A673 (cell line): ENCODE measurements around the gene CIBAR2.
"Not testable (repeated sequence)": the region's sequence is repeated elsewhere in the genome, so short reads cannot be mapped to it uniquely, and the experiment has no call there.

Experiments used
- EZH2 ChIP-seq: fragments of 200-600 bp; sonication (generic); IDR thresholded peaks from 2 replicates; pipeline ENCODE4 v1.6.1; 2017; ENCODE audit warnings: borderline replicate concordance, low read depth, mild to moderate bottlenecking, mixed read lengths, antibody characterized with exemption, low read length; ENCODE audit not compliant: poor library complexity, severe bottlenecking
- TF ChIP-seq, protein P1 (sequence below): fragments of 300-800, 200-600 bp; sonication (generic); conservative IDR thresholded peaks from 2 replicates; pipeline ENCODE4 v1.5.1; 2017; ENCODE audit warnings: low read depth, mild to moderate bottlenecking, antibody characterized with exemption, low read length, moderate library complexity, mixed read lengths

DNA sequence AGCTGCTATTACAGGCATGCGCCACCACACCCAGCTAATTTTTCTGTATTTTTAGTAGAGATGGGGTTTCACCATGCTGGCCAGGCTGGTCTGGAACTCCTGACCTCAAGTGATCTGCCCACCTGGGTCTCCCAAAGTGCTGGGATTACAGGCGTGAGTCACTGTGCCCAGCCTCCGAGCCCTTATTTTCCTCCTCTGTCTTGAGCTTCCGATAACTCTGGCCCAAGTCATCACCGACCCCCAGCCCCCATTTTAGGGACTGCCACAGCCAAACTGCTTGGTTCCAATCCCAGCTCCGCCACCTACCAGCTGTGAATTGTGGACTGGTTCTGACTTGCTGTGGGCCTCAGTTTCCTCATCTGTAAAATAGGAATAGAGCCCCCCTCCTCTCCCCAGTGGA lies 11.2 kb upstream of the CIBAR2 start:
- TF ChIP-seq EZH2, result not testable (repeated sequence)
- TF ChIP-seq, protein P1, sequence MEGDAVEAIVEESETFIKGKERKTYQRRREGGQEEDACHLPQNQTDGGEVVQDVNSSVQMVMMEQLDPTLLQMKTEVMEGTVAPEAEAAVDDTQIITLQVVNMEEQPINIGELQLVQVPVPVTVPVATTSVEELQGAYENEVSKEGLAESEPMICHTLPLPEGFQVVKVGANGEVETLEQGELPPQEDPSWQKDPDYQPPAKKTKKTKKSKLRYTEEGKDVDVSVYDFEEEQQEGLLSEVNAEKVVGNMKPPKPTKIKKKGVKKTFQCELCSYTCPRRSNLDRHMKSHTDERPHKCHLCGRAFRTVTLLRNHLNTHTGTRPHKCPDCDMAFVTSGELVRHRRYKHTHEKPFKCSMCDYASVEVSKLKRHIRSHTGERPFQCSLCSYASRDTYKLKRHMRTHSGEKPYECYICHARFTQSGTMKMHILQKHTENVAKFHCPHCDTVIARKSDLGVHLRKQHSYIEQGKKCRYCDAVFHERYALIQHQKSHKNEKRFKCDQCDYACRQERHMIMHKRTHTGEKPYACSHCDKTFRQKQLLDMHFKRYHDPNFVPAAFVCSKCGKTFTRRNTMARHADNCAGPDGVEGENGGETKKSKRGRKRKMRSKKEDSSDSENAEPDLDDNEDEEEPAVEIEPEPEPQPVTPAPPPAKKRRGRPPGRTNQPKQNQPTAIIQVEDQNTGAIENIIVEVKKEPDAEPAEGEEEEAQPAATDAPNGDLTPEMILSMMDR, result not testable (repeated sequence)
